Erythroblast (primary cell): Measurements from ENCODE around the gene THOC1.

Experiments
- GATA1 ChIP-seq: IDR thresholded peaks from 2 replicates; pipeline ENCODE4 v1.6.1; 2011; ENCODE audit warnings: low read depth, mild to moderate bottlenecking, control low read depth, low read length, moderate library complexity
- POLR2A ChIP-seq: IDR thresholded peaks from 2 replicates; pipeline ENCODE4 v1.6.1; 2011; ENCODE audit warnings: mild to moderate bottlenecking, low read length

- TF ChIP-seq POLR2A (no peak), GATA1 (no peak)
Observed at GRCh38 chr18:231563-231962, 36.3 kb downstream of the THOC1 start.
